A673 (cell line): ENCODE results near the gene PPP6R2. TPM values are rescaled to one million over a fixed set of nuclear protein-coding genes. Genes with fewer than 3 reads are reported as not detected.

Source experiments
- BruUV-seq: library from RNA; stranded (reverse); fragments of 400-500 nt; replicated peaks from 2 replicates; lab custom pipeline; 2021; lab: Mats Ljungman, UMichigan
- CTCF ChIA-PET: fragments of 300-600 bp; sonication (Branson Sonifier 250); formaldehyde crosslinking; loops from one replicate; lab custom pipeline; 2022; ENCODE audit warnings: antibody characterized with exemption; lab: Charles Lee
- POLR2A ChIA-PET: fragments of 300-600 bp; sonication (Branson Sonifier 250); formaldehyde crosslinking; loops from one replicate; lab custom pipeline; 2022; ENCODE audit warnings: antibody characterized with exemption; ENCODE audit not compliant: low non-redundant PET; lab: Charles Lee
- DNase-seq: peaks from one replicate; pipeline ENCODE4 v3.0.0-alpha.2; 2015; ENCODE audit warnings: low spot score
- H3K27ac ChIP-seq: fragments of 200-600 bp; sonication (generic); 2 replicates; pipeline ENCODE4 v1.5.1; 2016; ENCODE audit warnings: mixed run types, low read depth, mild to moderate bottlenecking, mixed read lengths, antibody characterized with exemption, low read length; ENCODE audit not compliant: poor library complexity, severe bottlenecking
- H3K27me3 ChIP-seq: fragments of 200-600 bp; sonication (generic); replicated peaks from 2 replicates; pipeline ENCODE4 v1.6.1; 2017; ENCODE audit warnings: mixed run types, low read depth, mild to moderate bottlenecking, mixed read lengths, antibody characterized with exemption, low read length; ENCODE audit not compliant: insufficient read depth, poor library complexity
- H3K36me3 ChIP-seq: fragments of 200-600 bp; sonication (generic); 2 replicates; pipeline ENCODE4 v1.6.1; 2016; ENCODE audit warnings: mixed run types, mild to moderate bottlenecking, mixed read lengths, antibody characterized with exemption, low read length; ENCODE audit not compliant: insufficient read depth, poor library complexity, severe bottlenecking
- H3K4me1 ChIP-seq: fragments of 200-600 bp; sonication (generic); 2 replicates; pipeline ENCODE4 v1.6.1; 2017; ENCODE audit warnings: mixed run types, mild to moderate bottlenecking, mixed read lengths, antibody characterized with exemption, low read length; ENCODE audit not compliant: insufficient read depth, poor library complexity, severe bottlenecking
- H3K4me3 ChIP-seq: fragments of 200-600 bp; sonication (generic); 2 replicates; pipeline ENCODE4 v1.5.1; 2016; ENCODE audit warnings: low read depth, mixed run types, mild to moderate bottlenecking, mixed read lengths, low read length; ENCODE audit not compliant: poor library complexity, severe bottlenecking
- H3K9me3 ChIP-seq: fragments of 200-600 bp; sonication (generic); 2 replicates; pipeline ENCODE4 v1.6.1; 2016; ENCODE audit warnings: mixed run types, low read depth, mild to moderate bottlenecking, mixed read lengths, antibody characterized with exemption, low read length; ENCODE audit not compliant: poor library complexity, severe bottlenecking
- EZH2 ChIP-seq: fragments of 200-600 bp; sonication (generic); IDR thresholded peaks from 2 replicates; pipeline ENCODE4 v1.6.1; 2017; ENCODE audit warnings: borderline replicate concordance, low read depth, mild to moderate bottlenecking, mixed read lengths, antibody characterized with exemption, low read length; ENCODE audit not compliant: poor library complexity, severe bottlenecking
- intact Hi-C: fragments of 100-400 bp; cut with micrococcal nuclease; formaldehyde crosslinking; loops from one replicate; pipeline ENCODE4 v1.10.0; 2022; ENCODE audit not compliant: unreplicated experiment
- total RNA-seq: library from RNA; stranded (reverse); gene quantifications from 2 replicates; pipeline ENCODE4 v1.2.3, GENCODE V29; 2021
- TF ChIP-seq, protein P1 (sequence below): fragments of 300-800, 200-600 bp; sonication (generic); conservative IDR thresholded peaks from 2 replicates; pipeline ENCODE4 v1.5.1; 2017; ENCODE audit warnings: low read depth, mild to moderate bottlenecking, antibody characterized with exemption, low read length, moderate library complexity, mixed read lengths

The PPP6R2 gene
- total RNA-seq, 1 experiment from 2014 or later: 64.6 TPM

DNA sequence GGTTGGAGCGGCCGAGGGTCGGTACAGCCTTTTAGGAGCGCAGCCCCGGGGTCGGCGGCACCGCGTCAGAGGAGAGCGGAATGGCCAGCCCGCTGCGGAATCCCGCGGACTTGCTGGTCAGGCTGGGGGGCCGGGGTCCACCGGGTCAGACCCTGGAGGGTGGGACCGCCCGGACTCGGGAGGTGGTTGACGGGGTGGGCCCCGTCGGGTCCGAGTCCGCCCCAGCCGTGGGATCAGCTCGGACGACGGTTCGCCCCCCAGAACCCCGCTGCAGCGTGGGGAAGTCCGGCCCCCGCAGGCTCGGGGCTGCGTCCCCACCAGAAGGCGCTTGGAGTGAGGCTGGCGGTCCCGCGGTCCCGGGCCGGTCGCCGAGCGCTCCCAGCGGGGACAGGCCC, 137.9 kb downstream of the PPP6R2 start:
- POLR2A ChIA-PET: no interaction called here
- H3K9me3 ChIP-seq: no peaks in the 10 kb centered on the region
- BruUV-seq: no TSS peak
- H3K27ac ChIP-seq: peak overlapping the region; percentile 77
- H3K4me3 ChIP-seq: peak overlapping the region; percentile 82
- TF ChIP-seq, protein P1, sequence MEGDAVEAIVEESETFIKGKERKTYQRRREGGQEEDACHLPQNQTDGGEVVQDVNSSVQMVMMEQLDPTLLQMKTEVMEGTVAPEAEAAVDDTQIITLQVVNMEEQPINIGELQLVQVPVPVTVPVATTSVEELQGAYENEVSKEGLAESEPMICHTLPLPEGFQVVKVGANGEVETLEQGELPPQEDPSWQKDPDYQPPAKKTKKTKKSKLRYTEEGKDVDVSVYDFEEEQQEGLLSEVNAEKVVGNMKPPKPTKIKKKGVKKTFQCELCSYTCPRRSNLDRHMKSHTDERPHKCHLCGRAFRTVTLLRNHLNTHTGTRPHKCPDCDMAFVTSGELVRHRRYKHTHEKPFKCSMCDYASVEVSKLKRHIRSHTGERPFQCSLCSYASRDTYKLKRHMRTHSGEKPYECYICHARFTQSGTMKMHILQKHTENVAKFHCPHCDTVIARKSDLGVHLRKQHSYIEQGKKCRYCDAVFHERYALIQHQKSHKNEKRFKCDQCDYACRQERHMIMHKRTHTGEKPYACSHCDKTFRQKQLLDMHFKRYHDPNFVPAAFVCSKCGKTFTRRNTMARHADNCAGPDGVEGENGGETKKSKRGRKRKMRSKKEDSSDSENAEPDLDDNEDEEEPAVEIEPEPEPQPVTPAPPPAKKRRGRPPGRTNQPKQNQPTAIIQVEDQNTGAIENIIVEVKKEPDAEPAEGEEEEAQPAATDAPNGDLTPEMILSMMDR: no peak
- TF ChIP-seq EZH2: no peak
- DNase-seq: no peak
- peaks cover 7% of the 10 kb centered on the region for H3K4me1 ChIP-seq
- peaks cover 10% of the 10 kb centered on the region for H3K27me3 ChIP-seq
- intact Hi-C loops: no loop called here
- CTCF ChIA-PET: no interaction called here
- H3K36me3 ChIP-seq: no peaks in the 10 kb centered on the region

DNA sequence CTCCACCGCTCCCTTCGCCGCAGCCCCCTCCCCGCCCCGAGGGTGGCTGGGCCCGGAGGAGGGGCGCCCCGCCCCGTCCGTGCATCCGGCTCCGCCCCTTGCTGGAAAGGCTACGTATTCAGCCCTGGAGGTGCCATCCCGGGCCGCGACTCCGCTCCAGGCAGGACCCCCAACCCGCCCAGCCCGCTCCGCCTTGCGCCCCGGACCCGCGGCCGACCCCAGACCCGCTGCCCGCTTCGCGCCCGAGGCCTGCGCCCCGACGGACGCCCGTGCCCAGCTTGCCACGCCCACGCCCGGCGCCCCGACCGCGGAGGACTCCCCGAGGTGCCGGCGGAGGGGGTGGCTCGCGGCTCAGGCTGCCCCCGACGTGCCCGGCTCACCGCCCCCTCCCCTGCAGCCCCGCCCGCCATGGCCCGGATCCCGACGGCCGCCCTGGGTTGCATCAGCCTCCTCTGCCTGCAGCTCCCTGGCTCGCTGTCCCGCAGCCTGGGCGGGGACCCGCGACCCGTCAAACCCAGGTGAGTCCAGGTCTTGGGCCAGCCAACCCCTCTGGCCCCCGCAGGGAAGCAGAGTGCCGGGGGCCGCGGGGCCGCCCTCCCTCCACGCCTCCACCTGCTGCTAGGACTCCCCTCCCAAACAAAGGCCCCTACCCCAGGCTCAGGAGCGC, 138.4 kb downstream of the PPP6R2 start, which contains the start of gene ADM2:
TSS of gene ADM2 (plus strand) at position 104 of the 667 bp plus-strand sequence. CDS start at position 409, 305 bp downstream.
- no TSS peak for BruUV-seq
- Histone ChIP-seq H3K27me3 (peaks cover 10% of the 10 kb centered on the region), H3K4me3 (peak within 1 kb of the TSS; percentile 82), H3K27ac (peak within 1 kb of the TSS; percentile 77), H3K4me1 (peaks cover 7% of the 10 kb centered on the region), H3K9me3 (no peaks in the 10 kb centered on the region), H3K36me3 (no peaks in the 10 kb centered on the region)
- peak; percentile 63 for DNase-seq
- intact Hi-C loops: no loop called here
- TF ChIP-seq EZH2: no peak
- TF ChIP-seq, protein P1: no peak
- ChIA-PET CTCF (no interaction called here), POLR2A (no interaction called here)

DNA sequence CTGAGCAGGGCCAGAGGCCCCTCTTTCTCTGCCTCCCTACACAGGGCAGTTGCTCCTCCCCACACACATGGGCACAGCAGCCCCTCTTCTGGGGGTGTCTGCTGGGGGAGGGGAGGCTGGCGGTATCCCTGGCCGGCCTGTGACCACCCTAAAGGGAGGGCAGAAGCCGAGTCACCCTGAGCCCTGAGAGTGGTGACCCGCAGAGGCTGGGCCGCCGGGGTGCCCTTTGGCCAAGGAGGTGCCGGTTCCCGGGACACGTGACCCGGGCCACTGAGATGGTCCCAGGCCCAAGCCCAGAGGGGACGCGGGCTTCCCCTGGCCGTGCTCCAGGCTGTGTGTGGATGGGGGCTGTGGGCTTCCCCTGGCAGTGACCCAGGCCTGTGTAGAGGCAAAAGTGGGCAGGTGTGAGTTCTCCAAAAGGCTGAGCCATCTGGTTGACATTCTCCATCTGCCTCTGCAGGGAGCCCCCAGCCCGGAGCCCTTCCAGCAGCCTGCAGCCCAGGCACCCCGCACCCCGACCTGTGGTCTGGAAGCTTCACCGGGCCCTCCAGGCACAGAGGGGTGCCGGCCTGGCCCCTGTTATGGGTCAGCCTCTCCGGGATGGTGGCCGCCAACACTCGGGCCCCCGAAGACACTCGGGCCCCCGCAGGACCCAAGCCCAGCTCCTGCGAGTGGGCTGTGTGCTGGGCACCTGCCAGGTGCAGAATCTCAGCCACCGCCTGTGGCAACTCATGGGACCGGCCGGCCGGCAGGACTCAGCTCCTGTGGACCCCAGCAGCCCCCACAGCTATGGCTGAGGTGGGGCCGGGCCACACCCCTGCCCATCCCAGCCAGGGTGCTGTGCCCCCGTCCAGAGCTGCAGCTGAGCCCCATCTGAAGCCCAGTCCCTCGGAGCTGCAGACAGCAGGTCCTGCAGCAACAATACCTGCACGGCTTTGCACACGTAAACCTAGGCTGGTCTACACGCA, 139.3 kb downstream of the PPP6R2 start:
- POLR2A ChIA-PET: no interaction called here
- intact Hi-C loops: no loop called here
- H3K36me3 ChIP-seq: no peaks in the 10 kb centered on the region
- H3K27ac ChIP-seq: peak overlapping the region; percentile 77
- no TSS peak for BruUV-seq
- no peaks in the 10 kb centered on the region for H3K9me3 ChIP-seq
- TF ChIP-seq, protein P1: no peak
- no peak for TF ChIP-seq EZH2
- CTCF ChIA-PET: no interaction called here
- peaks cover 10% of the 10 kb centered on the region for H3K27me3 ChIP-seq
- DNase-seq: no peak
- peak overlapping the region; percentile 82 for H3K4me3 ChIP-seq
- peaks cover 7% of the 10 kb centered on the region for H3K4me1 ChIP-seq
